Keratinocyte (primary cell): Measurements from ENCODE around the gene TRPC4. TPM values are rescaled to one million over a fixed set of nuclear protein-coding genes. Genes with fewer than 3 reads are reported as not detected.

Experiments used
- DNase-seq: peaks from one replicate; pipeline ENCODE4 v3.0.0-alpha.2; 2011; ENCODE audit warnings: low read depth, missing footprints, low spot score
- FAIRE-seq: peaks from 2 replicates; lab custom pipeline; 2011; peaks lifted over from hg19 to GRCh38; lab: Jason Lieb, UNC
- H2AFZ ChIP-seq: 2 replicates; pipeline ENCODE4 v1.6.0; 2012; ENCODE audit warnings: low read length, control low read depth, inconsistent platforms; ENCODE audit not compliant: control insufficient read depth
- H3K27ac ChIP-seq: 2 replicates; pipeline ENCODE4 v1.5.1; 2011; ENCODE audit warnings: low read length; ENCODE audit not compliant: control insufficient read depth, insufficient read depth
- H3K27me3 ChIP-seq: 3 replicates; pipeline ENCODE4 v1.6.0; 2011; ENCODE audit warnings: low read length; ENCODE audit not compliant: control insufficient read depth, insufficient read depth; ENCODE audit errors: extremely low read depth
- H3K36me3 ChIP-seq, 2 experiments: 2 replicates in 1 of 2; 3 replicates in 1 of 2; pipeline ENCODE4 v1.5.1; 2011; ENCODE audit warnings: low read length in 2 of 2, mild to moderate bottlenecking in 1 of 2; ENCODE audit not compliant: control insufficient read depth in 2 of 2, insufficient read depth in 2 of 2; ENCODE audit errors: extremely low read depth in 1 of 2
- H3K4me1 ChIP-seq: 3 replicates; pipeline ENCODE4 v1.5.1; 2011; ENCODE audit warnings: low read length; ENCODE audit not compliant: control insufficient read depth, insufficient read depth; ENCODE audit errors: extremely low read depth
- H3K4me2 ChIP-seq: 3 replicates; pipeline ENCODE4 v1.6.0; 2011; ENCODE audit warnings: low read depth, low read length; ENCODE audit not compliant: control insufficient read depth, insufficient read depth; ENCODE audit errors: extremely low read depth
- H3K4me3 ChIP-seq, 3 experiments: fragments of 200-600 bp in 1 of 3; sonication (generic) in 1 of 3; 2 replicates in 2 of 3; 3 replicates in 1 of 3; pipeline ENCODE4 v1.5.1; 2011 to 2016; ENCODE audit warnings: low read length in 3 of 3, mild to moderate bottlenecking in 3 of 3, control low read depth in 2 of 3, inconsistent platforms in 1 of 3, low read depth in 1 of 3, mixed read lengths in 1 of 3, mixed run types in 1 of 3, moderate library complexity in 1 of 3; ENCODE audit not compliant: control insufficient read depth in 2 of 3, insufficient read depth in 2 of 3; ENCODE audit errors: extremely low read depth in 1 of 3
- H3K79me2 ChIP-seq: 2 replicates; pipeline ENCODE4 v1.6.0; 2012; ENCODE audit warnings: low read length; ENCODE audit not compliant: control insufficient read depth, insufficient read depth
- H3K9ac ChIP-seq: 3 replicates; pipeline ENCODE4 v1.6.0; 2011; ENCODE audit warnings: low read length; ENCODE audit not compliant: control insufficient read depth, insufficient read depth; ENCODE audit errors: extremely low read depth
- H3K9me1 ChIP-seq: 3 replicates; pipeline ENCODE4 v1.6.0; 2011; ENCODE audit warnings: low read length; ENCODE audit not compliant: control insufficient read depth, insufficient read depth; ENCODE audit errors: extremely low read depth
- H3K9me3 ChIP-seq: 2 replicates; pipeline ENCODE4 v1.5.1; 2012; ENCODE audit warnings: low read depth, low read length; ENCODE audit not compliant: control insufficient read depth
- H4K20me1 ChIP-seq: 3 replicates; pipeline ENCODE4 v1.6.0; 2011; ENCODE audit warnings: low read length; ENCODE audit not compliant: control insufficient read depth, insufficient read depth; ENCODE audit errors: extremely low read depth
- CTCF ChIP-seq, 3 experiments: IDR thresholded peaks in 1 of 3; conservative IDR thresholded peaks in 1 of 3; optimal IDR thresholded peaks in 1 of 3; 2 replicates in 2 of 3; 3 replicates in 1 of 3; pipeline versions ENCODE3 to v1.5.1; 2011; ENCODE audit warnings: low read length in 3 of 3, mild to moderate bottlenecking in 3 of 3, moderate library complexity in 2 of 3, control low read depth in 1 of 3, inconsistent platforms in 1 of 3; ENCODE audit not compliant: insufficient read depth in 2 of 3; ENCODE audit errors: extremely low read depth in 1 of 3
- EZH2 ChIP-seq: IDR thresholded peaks from one replicate; pipeline ENCODE4 v1.6.1; 2012; ENCODE audit warnings: inconsistent platforms, mild to moderate bottlenecking, low read length, moderate library complexity
- dilution Hi-C: fragments of 300-500 bp; cut with MboI; formaldehyde crosslinking; loops from one replicate; pipeline ENCODE4 v1.7.0; 2020; ENCODE audit warnings: low sequenced_read_pairs; ENCODE audit not compliant: extremely low pct_ligation_motif_present
- polyA plus RNA-seq, 5 experiments: library from polyadenylated mRNA; depleted of rRNA in 3 of 5; stranded (reverse) in 3 of 5; stranded (forward) in 1 of 5; unstranded in 1 of 5; fragments of >200 nt; gene quantifications; 1 replicate in 1 of 5; 2 replicates in 3 of 5; 3 replicates in 1 of 5; pipeline versions ENCODE4 v1.2.1 to v1.2.3, GENCODE V29; 2011 to 2012; ENCODE audit warnings: missing spikeins in 2 of 5, low read depth in 1 of 5, low replicate concordance in 1 of 5

Gene TRPC4
- polyA plus RNA-seq, 1 donor (not counting 4 experiments of a cell fraction or from before 2014, with no cell fraction given), result not detected

DNA sequence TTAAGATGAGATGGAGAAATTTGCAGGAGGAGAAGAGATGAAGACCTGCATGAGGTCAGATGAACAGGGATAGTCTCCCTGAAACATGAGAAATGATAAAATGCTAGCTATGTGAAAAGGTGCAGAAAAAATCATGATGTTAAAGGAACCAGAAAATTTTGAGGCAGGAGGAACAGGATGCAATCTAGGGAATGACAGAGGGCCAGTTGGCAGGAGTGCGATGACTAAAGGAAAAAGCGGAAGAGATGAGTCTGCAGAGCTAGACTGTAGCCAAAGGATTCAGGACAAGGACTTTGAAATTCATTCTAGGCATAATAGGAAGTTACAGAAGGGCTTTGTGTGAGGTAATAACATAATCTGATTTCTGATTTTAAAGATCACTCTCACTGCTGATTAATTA, 77.9 kb downstream of the TRPC4 start:
- no peaks in the 10 kb centered on the region for H3K27me3 ChIP-seq
- H3K4me3 ChIP-seq, result no peak overlapping the region
- no peaks in the 10 kb centered on the region for H3K9me1 ChIP-seq
- DNase-seq (no peak), FAIRE-seq (no peak)
- H4K20me1 ChIP-seq, result no peaks in the 10 kb centered on the region
- no peaks in the 10 kb centered on the region for H3K36me3 ChIP-seq
- no peaks in the 10 kb centered on the region for H3K9me3 ChIP-seq
- dilution Hi-C loops, result no loop called here
- H3K9ac ChIP-seq, result no peak overlapping the region
- H3K27ac ChIP-seq, result no peak overlapping the region
- no peak overlapping the region for H2AFZ ChIP-seq
- no peaks in the 10 kb centered on the region for H3K79me2 ChIP-seq
- H3K4me2 ChIP-seq, result no peak overlapping the region
- H3K4me1 ChIP-seq, result no peaks in the 10 kb centered on the region
- TF ChIP-seq EZH2, result no peak
- TF ChIP-seq CTCF (optimal IDR thresholded peaks at IDR 0.05 in 1 of 3, IDR thresholded peaks at IDR 0.05 in 1 of 3, conservative IDR thresholded peaks at IDR 0.05 in 1 of 3; ENCODE audit: extremely low read depth in 1 of 3, insufficient read depth in 2 of 3, low read length in 3 of 3), result no peak

DNA sequence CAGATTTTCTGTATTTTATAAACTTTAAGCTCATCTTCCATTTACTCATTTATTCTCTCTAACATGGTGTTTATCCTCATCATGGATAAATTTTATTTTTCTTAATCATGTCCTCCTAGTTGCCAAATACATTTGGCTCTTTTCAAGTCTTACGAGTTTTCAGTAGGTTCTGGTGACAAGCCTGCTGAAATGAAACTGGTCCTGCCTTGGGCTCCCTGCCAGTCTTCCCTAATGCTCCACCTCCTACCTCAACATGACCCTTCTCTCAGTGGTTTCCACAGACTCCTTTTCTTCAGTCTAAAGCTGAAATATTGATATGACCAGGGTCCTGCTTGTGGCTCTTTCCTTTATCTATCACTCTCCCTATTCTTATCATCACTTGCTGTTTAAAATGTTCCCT, 81.2 kb downstream of the TRPC4 start:
- H3K27ac ChIP-seq, result no peak overlapping the region
- FAIRE-seq (no peak), DNase-seq (no peak)

More for the DNA sequence above, 81.2 kb downstream of the TRPC4 start:
- Histone ChIP-seq H3K9ac (no peak overlapping the region), H3K9me1 (no peaks in the 10 kb centered on the region), H3K9me3 (no peaks in the 10 kb centered on the region), H3K79me2 (no peaks in the 10 kb centered on the region), H3K27me3 (no peaks in the 10 kb centered on the region), H3K4me3 (no peak overlapping the region), H3K4me1 (no peaks in the 10 kb centered on the region), H4K20me1 (no peaks in the 10 kb centered on the region), H3K36me3 (no peaks in the 10 kb centered on the region), H3K4me2 (no peak overlapping the region), H2AFZ (no peak overlapping the region)
- TF ChIP-seq EZH2, result no peak
- TF ChIP-seq CTCF (optimal IDR thresholded peaks at IDR 0.05 in 1 of 3, IDR thresholded peaks at IDR 0.05 in 1 of 3, conservative IDR thresholded peaks at IDR 0.05 in 1 of 3; ENCODE audit: extremely low read depth in 1 of 3, insufficient read depth in 2 of 3, low read length in 3 of 3), result no peak
- dilution Hi-C loops, result no loop called here
